Endothelial cell of umbilical vein (primary cell): ENCODE results near the gene TTC36. TPM values are rescaled to one million over a fixed set of nuclear protein-coding genes. Genes with fewer than 3 reads are reported as not detected.

Experiments used
- BruUV-seq: library from RNA; stranded (reverse); fragments of 400-500 nt; replicated peaks from 2 replicates; lab custom pipeline; 2021; lab: Mats Ljungman, UMichigan
- CTCF ChIA-PET: fragments of 300-600, 350-600 bp; sonication (Branson Sonifier 250); formaldehyde crosslinking; loops from one replicate; lab custom pipeline; 2021; ENCODE audit warnings: antibody characterized with exemption, inconsistent platforms; lab: Charles Lee
- POLR2A ChIA-PET: fragments of 300-600, 350-600 bp; sonication (Branson Sonifier 250); formaldehyde crosslinking; loops from one replicate; lab custom pipeline; 2021; ENCODE audit warnings: antibody characterized with exemption, inconsistent platforms; lab: Charles Lee
- DNase-seq: peaks from one replicate; pipeline ENCODE4 v3.0.0-alpha.2; 2011; ENCODE audit warnings: low read depth, low spot score
- FAIRE-seq: peaks from 2 replicates; lab custom pipeline; 2011; peaks lifted over from hg19 to GRCh38; lab: Jason Lieb, UNC
- H2AFZ ChIP-seq: 2 replicates; pipeline ENCODE4 v1.6.0; 2012; ENCODE audit warnings: low read depth, low read length, control low read depth, inconsistent platforms
- H3K27ac ChIP-seq: 2 replicates; pipeline ENCODE4 v1.5.1; 2011; ENCODE audit warnings: low read depth, mild to moderate bottlenecking, control low read depth, low read length, moderate library complexity; ENCODE audit not compliant: insufficient read depth
- H3K27me3 ChIP-seq, 2 experiments: 2 replicates each; pipeline versions ENCODE4 v1.6.0 to v1.6.1; 2011; ENCODE audit warnings: low read length in 2 of 2, mixed read lengths in 1 of 2; ENCODE audit not compliant: control insufficient read depth in 2 of 2, insufficient read depth in 2 of 2
- H3K36me3 ChIP-seq, 2 experiments: 2 replicates in 1 of 2; 3 replicates in 1 of 2; pipeline ENCODE4 v1.5.1; 2011; ENCODE audit warnings: low read length in 2 of 2, mild to moderate bottlenecking in 1 of 2, moderate library complexity in 1 of 2; ENCODE audit not compliant: control insufficient read depth in 2 of 2, insufficient read depth in 2 of 2; ENCODE audit errors: extremely low read depth in 1 of 2
- H3K4me1 ChIP-seq: 3 replicates; pipeline ENCODE4 v1.5.1; 2011; ENCODE audit warnings: mild to moderate bottlenecking, low read length; ENCODE audit not compliant: control insufficient read depth, insufficient read depth; ENCODE audit errors: extremely low read depth
- H3K4me2 ChIP-seq: 2 replicates; pipeline ENCODE4 v1.6.1; 2011; ENCODE audit warnings: low read length, control low read depth, mixed read lengths; ENCODE audit not compliant: insufficient read depth
- H3K4me3 ChIP-seq, 3 experiments: fragments of 200-600 bp in 1 of 3; sonication (generic), shearing (Covaris generic) in 1 of 3; replicated peaks in 1 of 3; 2 replicates each; pipeline ENCODE4 v1.5.1; 2011 to 2016; ENCODE audit warnings: control low read depth in 3 of 3, low read length in 3 of 3, mild to moderate bottlenecking in 2 of 3, inconsistent platforms in 1 of 3, low read depth in 1 of 3, moderate library complexity in 1 of 3; ENCODE audit not compliant: insufficient read depth in 1 of 3
- H3K79me2 ChIP-seq: 2 replicates; pipeline ENCODE4 v1.6.0; 2012; ENCODE audit warnings: low read length, inconsistent platforms; ENCODE audit not compliant: control insufficient read depth, insufficient read depth
- H3K9ac ChIP-seq: replicated peaks from 2 replicates; pipeline ENCODE3; 2011; ENCODE audit warnings: low read length, control low read depth; ENCODE audit not compliant: insufficient read depth; ENCODE audit errors: extremely low read depth
- H3K9me1 ChIP-seq: replicated peaks from 3 replicates; pipeline ENCODE4 v1.6.0; 2011; ENCODE audit warnings: mild to moderate bottlenecking, low read length; ENCODE audit not compliant: control insufficient read depth, insufficient read depth; ENCODE audit errors: extremely low read depth
- H3K9me3 ChIP-seq: replicated peaks from 2 replicates; pipeline ENCODE4 v1.5.1; 2012; ENCODE audit warnings: low read length, inconsistent platforms; ENCODE audit not compliant: control insufficient read depth, insufficient read depth
- H4K20me1 ChIP-seq: replicated peaks from 2 replicates; pipeline ENCODE3; 2011; ENCODE audit warnings: mild to moderate bottlenecking, low read length; ENCODE audit not compliant: control insufficient read depth, insufficient read depth; ENCODE audit errors: extremely low read depth
- CTCF ChIP-seq, 2 donors: IDR thresholded peaks; 1 replicate in 1 of 2; 2 replicates in 1 of 2; pipeline ENCODE4 v1.5.1; 2011; ENCODE audit warnings: low read length in 2 of 2, mild to moderate bottlenecking in 2 of 2, moderate library complexity in 2 of 2, control low read depth in 1 of 2, inconsistent platforms in 1 of 2, low read depth in 1 of 2; ENCODE audit not compliant: insufficient read depth in 1 of 2; ENCODE audit errors: extremely low read depth in 1 of 2
- EZH2 ChIP-seq: IDR thresholded peaks from 2 replicates; pipeline ENCODE4 v1.6.1; 2012; ENCODE audit warnings: borderline replicate concordance, low read depth, mild to moderate bottlenecking, moderate library complexity, low read length, inconsistent platforms; ENCODE audit not compliant: severe bottlenecking
- FOS ChIP-seq: IDR thresholded peaks from 2 replicates; pipeline ENCODE4 v1.6.1; 2011; ENCODE audit warnings: mild to moderate bottlenecking, low read length, moderate library complexity, borderline replicate concordance; ENCODE audit not compliant: insufficient read depth
- GATA2 ChIP-seq: IDR thresholded peaks from 2 replicates; pipeline ENCODE4 v1.7.0; 2011; ENCODE audit warnings: low read depth, mild to moderate bottlenecking, moderate library complexity, mixed read lengths, low read length; ENCODE audit not compliant: insufficient read length, insufficient read depth
- JUN ChIP-seq: IDR thresholded peaks from 2 replicates; pipeline ENCODE4 v1.6.1; 2011; ENCODE audit warnings: borderline replicate concordance, low read depth; ENCODE audit not compliant: insufficient read length, insufficient read depth
- MYC ChIP-seq: IDR thresholded peaks from one replicate; pipeline ENCODE4 v1.6.1; 2011; ENCODE audit warnings: mild to moderate bottlenecking, low read depth, low read length
- POLR2A ChIP-seq: IDR thresholded peaks from 2 replicates; pipeline ENCODE4 v1.6.1; 2012; ENCODE audit warnings: low read depth, mild to moderate bottlenecking, control low read depth, low read length
- POLR2AphosphoS5 ChIP-seq: IDR thresholded peaks from 2 replicates; pipeline ENCODE4 v1.6.1; 2012; ENCODE audit warnings: low read depth, mild to moderate bottlenecking, control low read depth, low read length, moderate library complexity; ENCODE audit not compliant: insufficient read depth
- dilution Hi-C: fragments of 300-500 bp; cut with MboI; formaldehyde crosslinking; loops from one replicate; pipeline ENCODE4 v1.15.0; 2019; ENCODE audit warnings: low sequenced_read_pairs; ENCODE audit not compliant: extremely low pct_ligation_motif_present
- intact Hi-C: fragments of 100-400 bp; cut with micrococcal nuclease; formaldehyde crosslinking; loops from one replicate; pipeline ENCODE4 v1.10.0; 2022
- polyA plus RNA-seq, 4 experiments: library from polyadenylated mRNA; depleted of rRNA in 3 of 4; stranded (reverse) in 3 of 4; unstranded in 1 of 4; fragments of >200 nt; gene quantifications; 2 replicates each; pipeline versions ENCODE4 v1.2.1 to v1.2.3, GENCODE V29; 2011 to 2012; ENCODE audit warnings: missing spikeins in 1 of 4
- total RNA-seq: library from RNA; stranded (reverse); gene quantifications from 2 replicates; pipeline ENCODE4 v1.2.3, GENCODE V29; 2021
- TF ChIP-seq, protein P1 (sequence below): IDR thresholded peaks from 2 replicates; pipeline ENCODE4 v1.6.1; 2011; ENCODE audit not compliant: insufficient read depth, insufficient read length

Gene TTC36
- total and polyA plus RNA-seq, 2 donors (not counting 3 experiments of a cell fraction or from before 2014, with no cell fraction given): 0.60 TPM; not detected in 1

- Histone ChIP-seq H3K4me1 (no peaks in the 10 kb centered on the region), H3K79me2 (no peaks in the 10 kb centered on the region), H3K9me1 (no peaks in the 10 kb centered on the region), H4K20me1 (no peaks in the 10 kb centered on the region), H3K9ac (no peak overlapping the region), H3K27ac (no peak overlapping the region), H3K36me3 (peaks cover 38 to 45% of the 10 kb centered on the region in 2 experiments), H2AFZ (no peak overlapping the region), H3K9me3 (no peaks in the 10 kb centered on the region), H3K4me3 (no peak overlapping the region), H3K4me2 (no peak overlapping the region), H3K27me3 (no peaks in the 10 kb centered on the region)
- intact Hi-C loops (no loop called here), dilution Hi-C loops (loop anchor here (25.0 kb wide), 1 partner anchor 111 kb away; no protein-coding TSS in a partner anchor)
- ChIA-PET CTCF (interaction anchor here (1.3 kb wide), 1 partner anchor 95 kb away, joined by 4 read pairs; no protein-coding TSS in a partner anchor), POLR2A (no interaction called here)
- no peak for FAIRE-seq
- no peak for DNase-seq
- BruUV-seq: no TSS peak
- TF ChIP-seq POLR2A (no peak), EZH2 (no peak), FOS (no peak), POLR2AphosphoS5 (no peak), JUN (no peak), CTCF (IDR thresholded peaks at IDR 0.05; ENCODE audit: extremely low read depth in 1 of 2, insufficient read depth in 1 of 2, low read depth in 1 of 2, low read length in 2 of 2) (no peak), GATA2 (no peak), MYC (no peak)
- TF ChIP-seq, protein P1, sequence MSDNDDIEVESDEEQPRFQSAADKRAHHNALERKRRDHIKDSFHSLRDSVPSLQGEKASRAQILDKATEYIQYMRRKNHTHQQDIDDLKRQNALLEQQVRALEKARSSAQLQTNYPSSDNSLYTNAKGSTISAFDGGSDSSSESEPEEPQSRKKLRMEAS: no peak
These were observed 29.4 kb upstream of the TTC36 start for GRCh38 chr11:118497831-118498230.
